H9 (cell line): Measurements from ENCODE around the gene NDUFS6. TPM values are rescaled to one million over a fixed set of nuclear protein-coding genes. Genes with fewer than 3 reads are reported as not detected.

ENCODE experiments used
- DNase-seq: peaks from one replicate; pipeline ENCODE4 v3.0.0-alpha.2; 2017
- H2AFZ ChIP-seq: one replicate; pipeline ENCODE4 v1.6.1; 2013; ENCODE audit warnings: mild to moderate bottlenecking, low read length, control low read depth, moderate library complexity
- H2AK5ac ChIP-seq: 2 replicates; pipeline ENCODE4 v1.6.1; 2013; ENCODE audit warnings: low read length, control low read depth, mixed read lengths; ENCODE audit not compliant: insufficient read length
- H2BK120ac ChIP-seq: one replicate; pipeline ENCODE4 v1.6.1; 2013; ENCODE audit warnings: low read depth, mild to moderate bottlenecking, low read length, control low read depth, inconsistent platforms; ENCODE audit not compliant: poor library complexity, severe bottlenecking
- H2BK12ac ChIP-seq: 2 replicates; pipeline ENCODE4 v1.6.1; 2013; ENCODE audit warnings: low read length, control low read depth, mixed read lengths, low read depth; ENCODE audit not compliant: insufficient read length
- H2BK15ac ChIP-seq: 2 replicates; pipeline ENCODE4 v1.6.1; 2013; ENCODE audit warnings: low read depth, low read length, control low read depth
- H2BK20ac ChIP-seq: one replicate; pipeline ENCODE4 v1.6.1; 2013; ENCODE audit warnings: low read depth, mild to moderate bottlenecking, low read length, control low read depth, inconsistent platforms; ENCODE audit not compliant: poor library complexity, severe bottlenecking
- H2BK5ac ChIP-seq: 2 replicates; pipeline ENCODE4 v1.6.1; 2013; ENCODE audit warnings: low read length, control low read depth, mixed read lengths; ENCODE audit not compliant: insufficient read length
- H3K14ac ChIP-seq: 2 replicates; pipeline ENCODE4 v1.6.1; 2013; ENCODE audit warnings: low read length, control low read depth; ENCODE audit not compliant: insufficient read depth
- H3K18ac ChIP-seq: 2 replicates; pipeline ENCODE4 v1.6.1; 2013; ENCODE audit warnings: low read depth, mild to moderate bottlenecking, mixed read lengths, low read length, control low read depth; ENCODE audit not compliant: insufficient read length
- H3K23ac ChIP-seq: 2 replicates; pipeline ENCODE4 v1.6.1; 2013; ENCODE audit warnings: low read length, control low read depth, mixed read lengths, low read depth; ENCODE audit not compliant: insufficient read length
- H3K23me2 ChIP-seq: 2 replicates; pipeline ENCODE4 v1.6.1; 2013; ENCODE audit warnings: low read depth, mild to moderate bottlenecking, mixed read lengths, low read length, control low read depth; ENCODE audit not compliant: insufficient read length, poor library complexity, severe bottlenecking
- H3K27ac ChIP-seq: 2 replicates; pipeline ENCODE4 v1.5.1; 2013; ENCODE audit warnings: low read length, control low read depth, mixed read lengths, low read depth; ENCODE audit not compliant: insufficient read length
- H3K27me3 ChIP-seq: 2 replicates; pipeline ENCODE4 v1.6.1; 2013; ENCODE audit warnings: low read length, control low read depth, inconsistent platforms; ENCODE audit not compliant: insufficient read depth
- H3K4ac ChIP-seq: 2 replicates; pipeline ENCODE4 v1.6.1; 2013; ENCODE audit warnings: low read depth, mild to moderate bottlenecking, control low read depth, inconsistent platforms, low read length, moderate library complexity
- H3K4me1 ChIP-seq: 2 replicates; pipeline ENCODE4 v1.6.1; 2013; ENCODE audit warnings: low read length, control low read depth, inconsistent platforms; ENCODE audit not compliant: insufficient read depth
- H3K4me2 ChIP-seq: 2 replicates; pipeline ENCODE4 v1.6.1; 2013; ENCODE audit warnings: low read length, control low read depth, mixed read lengths; ENCODE audit not compliant: insufficient read length, insufficient read depth
- H3K56ac ChIP-seq: 2 replicates; pipeline ENCODE4 v1.6.1; 2013; ENCODE audit warnings: low read depth, mild to moderate bottlenecking, mixed read lengths, low read length, control low read depth; ENCODE audit not compliant: insufficient read length
- H3K79me1 ChIP-seq: 2 replicates; pipeline ENCODE4 v1.6.1; 2013; ENCODE audit warnings: low read depth, mild to moderate bottlenecking, moderate library complexity, low read length, control low read depth, inconsistent platforms; ENCODE audit not compliant: insufficient read depth, poor library complexity, severe bottlenecking
- H3K79me2 ChIP-seq: 2 replicates; pipeline ENCODE4 v1.6.1; 2013; ENCODE audit warnings: low read length, control low read depth, inconsistent platforms; ENCODE audit not compliant: insufficient read depth
- H3K9ac ChIP-seq: 2 replicates; pipeline ENCODE4 v1.6.1; 2013; ENCODE audit warnings: low read length, control low read depth, mixed read lengths; ENCODE audit not compliant: insufficient read length; ENCODE audit errors: extremely low read depth
- H3K9me3 ChIP-seq: one replicate; pipeline ENCODE4 v1.6.1; 2013; ENCODE audit warnings: low read depth, low read length, inconsistent platforms; ENCODE audit not compliant: control insufficient read depth
- H3T11ph ChIP-seq: one replicate; pipeline ENCODE4 v1.6.1; 2013; ENCODE audit warnings: mild to moderate bottlenecking, low read length, control low read depth, inconsistent platforms
- H4K20me1 ChIP-seq: one replicate; pipeline ENCODE4 v1.6.1; 2013; ENCODE audit not compliant: control insufficient read depth, insufficient read length, insufficient read depth
- H4K5ac ChIP-seq: 2 replicates; pipeline ENCODE4 v1.6.1; 2013; ENCODE audit warnings: low read depth, mild to moderate bottlenecking, mixed read lengths, low read length, control low read depth; ENCODE audit not compliant: insufficient read length
- H4K8ac ChIP-seq: replicated peaks from 2 replicates; pipeline ENCODE4 v1.6.1; 2013; ENCODE audit warnings: low read length, control low read depth, mixed read lengths, low read depth; ENCODE audit not compliant: insufficient read length
- H4K91ac ChIP-seq: 2 replicates; pipeline ENCODE4 v1.6.1; 2013; ENCODE audit warnings: low read depth, mild to moderate bottlenecking, moderate library complexity, mixed read lengths, low read length, control low read depth; ENCODE audit not compliant: insufficient read length
- H3K27ac Mint-ChIP-seq, 3 experiments: 2 replicates in 2 of 3; 3 replicates in 1 of 3; pipeline ENCODE4 v1.8.0; 2020 to 2021; ENCODE audit warnings: mixed read lengths in 3 of 3, mild to moderate bottlenecking in 1 of 3, moderate library complexity in 1 of 3
- H3K27me3 Mint-ChIP-seq: 2 replicates; pipeline ENCODE4 v1.8.0; 2021; ENCODE audit warnings: low read depth, mild to moderate bottlenecking, moderate library complexity, mixed read lengths
- H3K36me3 Mint-ChIP-seq, 3 experiments: 2 replicates in 2 of 3; 3 replicates in 1 of 3; pipeline ENCODE4 v1.8.0; 2020 to 2021; ENCODE audit warnings: low read depth in 3 of 3, mixed read lengths in 3 of 3; ENCODE audit not compliant: insufficient read depth in 1 of 3
- H3K4me1 Mint-ChIP-seq, 2 experiments: 2 replicates each; pipeline ENCODE4 v1.8.0; 2020; ENCODE audit warnings: mixed read lengths in 2 of 2
- H3K4me3 Mint-ChIP-seq, 2 experiments: 2 replicates in 1 of 2; 3 replicates in 1 of 2; pipeline ENCODE4 v1.8.0; 2020 to 2021; ENCODE audit warnings: mild to moderate bottlenecking in 2 of 2, mixed read lengths in 2 of 2, moderate library complexity in 1 of 2
- H3K9me3 Mint-ChIP-seq, 2 experiments: 2 replicates in 1 of 2; 3 replicates in 1 of 2; pipeline ENCODE4 v1.8.0; 2020; ENCODE audit warnings: mild to moderate bottlenecking in 2 of 2, mixed read lengths in 2 of 2, moderate library complexity in 1 of 2
- CTCF ChIP-seq: fragments of 200-600 bp; sonication (generic); conservative IDR thresholded peaks from 3 replicates; pipeline ENCODE4 v1.8.0; 2021; ENCODE audit warnings: antibody characterized with exemption, mild to moderate bottlenecking
- whole genome bisulfite sequencing: extraction: QIAGEN DNeasy Blood & Tissue Kit; methylation state at CpG from one replicate; pipeline ENCODE4 v1.1.7; 2013; ENCODE audit warnings: missing lambda C conversion rate, low lambda C conversion rate, mixed read lengths; ENCODE audit not compliant: insufficient read length; ENCODE audit errors: extremely low coverage; 5-methylcytosine and 5-hydroxymethylcytosine counted together
- total RNA-seq: library from RNA; stranded (reverse); gene quantifications from 2 replicates; pipeline ENCODE4 v1.2.1, GENCODE V29; 2021

Gene NDUFS6
- total RNA-seq, 1 experiment from 2014 or later, result 62.5 TPM

- no peaks in the 10 kb centered on the region for H3K9me3 ChIP-seq
- no peak overlapping the region for H2BK20ac ChIP-seq
- no peak overlapping the region for H2BK5ac ChIP-seq
- no peak overlapping the region for H3K14ac ChIP-seq
- H4K20me1 ChIP-seq, result no peaks in the 10 kb centered on the region
- no peak overlapping the region for H3K18ac ChIP-seq
- H3K4me2 ChIP-seq, result no peak overlapping the region
- no peak overlapping the region for H4K5ac ChIP-seq
- no peaks in the 10 kb centered on the region; the same call in 1 of the 2 replicates for H3K4me1 ChIP-seq
- no peak overlapping the region for H3K9ac ChIP-seq
- no peak overlapping the region for H3T11ph ChIP-seq
- no peak overlapping the region for H2AK5ac ChIP-seq
- H3K9me3 Mint-ChIP-seq, result peaks cover 11 to 13% of the 10 kb centered on the region in 2 experiments
- no peak overlapping the region for H3K4ac ChIP-seq
- H3K4me1 Mint-ChIP-seq, result peaks cover 7 to 13% of the 10 kb centered on the region in 2 experiments; a peak in 3 of 4 replicates
- no peak overlapping the region for H3K27ac ChIP-seq
- H3K27me3 ChIP-seq, result no peaks in the 10 kb centered on the region; the same call in 1 of the 2 replicates
- no peak overlapping the region for H3K56ac ChIP-seq
- no peak overlapping the region for H4K8ac ChIP-seq
- no peak for TF ChIP-seq CTCF
- H3K27ac Mint-ChIP-seq, result peak overlapping the region in 1 of 3 experiments; percentile 59; a peak in 1 of 7 replicates
- H3K23me2 ChIP-seq, result no peaks in the 10 kb centered on the region
- no peaks in the 10 kb centered on the region for H3K79me2 ChIP-seq
- WGBS, result no CpG with 5 or more reads among the region's 25 CpGs
- no peak overlapping the region; a peak in 1 of 5 replicates for H3K4me3 Mint-ChIP-seq
- no peaks in the 10 kb centered on the region for H3K79me1 ChIP-seq
- H2BK120ac ChIP-seq, result no peak overlapping the region
- no peak overlapping the region for H2BK12ac ChIP-seq
- H4K91ac ChIP-seq, result no peak overlapping the region
- H3K27me3 Mint-ChIP-seq, result peaks cover 10% of the 10 kb centered on the region
- DNase-seq, result peak; percentile 20
- H3K36me3 Mint-ChIP-seq, result peaks cover 7 to 11% (median 10%) of the 10 kb centered on the region in 3 experiments
- H2BK15ac ChIP-seq, result no peak overlapping the region
- H2AFZ ChIP-seq, result no peak overlapping the region
- H3K23ac ChIP-seq, result no peak overlapping the region
Observed at GRCh38 chr5:1762121-1762882, 38.9 kb upstream of the NDUFS6 start.
